Neutrophil (primary cell): ENCODE results near the gene HCST.
"Not testable (repeated sequence)": the region's sequence is repeated elsewhere in the genome, so short reads cannot be mapped to it uniquely, and the experiment has no call there.

ENCODE experiments used
- H3K27ac ChIP-seq: fragments of 200-600 bp; sonication (generic); 2 replicates; pipeline ENCODE4 v1.5.1; 2016; ENCODE audit warnings: mild to moderate bottlenecking, moderate library complexity
- H3K27me3 ChIP-seq: fragments of 200-600 bp; sonication (generic); 2 replicates; pipeline ENCODE4 v1.6.0; 2016; ENCODE audit warnings: mild to moderate bottlenecking
- H3K36me3 ChIP-seq: fragments of 200-600 bp; sonication (generic); 2 replicates; pipeline ENCODE4 v1.5.1; 2017
- H3K4me1 ChIP-seq, 2 experiments: fragments of 200-600 bp in 1 of 2; sonication (generic) in 1 of 2; 1 replicate in 1 of 2; 2 replicates in 1 of 2; pipeline versions ENCODE4 v1.5.1 to v1.6.1; 2013 to 2016; ENCODE audit warnings: low read depth in 1 of 2, low read length in 1 of 2, mild to moderate bottlenecking in 1 of 2, moderate library complexity in 1 of 2; ENCODE audit not compliant: control insufficient read depth in 1 of 2, insufficient read depth in 1 of 2
- H3K4me3 ChIP-seq, 2 experiments: fragments of 200-600 bp in 1 of 2; sonication (generic) in 1 of 2; 1 replicate in 1 of 2; 2 replicates in 1 of 2; pipeline ENCODE4 v1.5.1; 2013 to 2016; ENCODE audit warnings: low read depth in 1 of 2, low read length in 1 of 2, mild to moderate bottlenecking in 1 of 2, moderate library complexity in 1 of 2
- H3K9me3 ChIP-seq: fragments of 200-600 bp; sonication (generic); 2 replicates; pipeline ENCODE4 v1.5.1; 2016
- TF ChIP-seq, protein P1 (sequence below): fragments of 200-600 bp; sonication (generic); IDR thresholded peaks from 2 replicates; pipeline ENCODE4 v1.5.1; 2016; ENCODE audit warnings: antibody characterized with exemption

Gene HCST

DNA sequence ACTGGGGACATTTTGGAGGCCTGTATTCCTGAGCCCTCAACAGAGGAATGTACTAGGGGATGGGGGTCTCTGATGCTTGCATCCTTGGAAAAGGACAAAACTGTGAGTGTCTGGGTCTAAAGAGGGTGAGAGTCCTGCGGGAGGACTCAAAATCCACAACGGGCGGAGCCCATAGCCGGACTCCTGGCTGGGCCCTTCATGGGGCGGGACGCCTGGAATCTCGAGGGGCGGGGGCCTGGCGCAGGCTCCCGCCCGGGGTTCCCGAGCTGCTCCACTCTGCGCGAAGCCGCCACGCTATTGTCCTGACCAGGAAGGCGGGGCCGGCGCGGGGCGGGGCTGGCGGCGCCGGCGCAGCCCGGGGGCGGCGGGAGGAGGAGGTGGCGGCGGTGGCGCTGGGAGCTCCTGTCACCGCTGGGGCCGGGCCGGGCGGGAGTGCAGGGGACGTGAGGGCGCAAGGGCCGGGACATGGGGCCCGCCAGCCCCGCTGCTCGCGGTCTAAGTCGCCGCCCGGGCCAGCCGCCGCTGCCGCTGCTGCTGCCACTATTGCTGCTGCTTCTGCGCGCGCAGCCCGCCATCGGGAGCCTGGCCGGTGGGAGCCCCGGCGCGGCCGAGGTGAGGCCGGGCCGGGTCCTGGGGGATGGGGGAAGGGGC, 34.0 kb upstream of the HCST start, which contains the start of gene APLP1:
Gene APLP1 (plus strand): TSS at position 403 of the 651 bp plus-strand sequence. CDS start 63 bp downstream, at position 466.
- H3K36me3 ChIP-seq: no peaks in the 10 kb centered on the region
- H3K4me3 ChIP-seq: peak within 1 kb of the TSS in 1 of 2 experiments; percentile 8
- H3K27me3 ChIP-seq: peaks cover 91% of the 10 kb centered on the region
- H3K9me3 ChIP-seq: no peaks in the 10 kb centered on the region
- H3K4me1 ChIP-seq: peaks cover 18 to 19% of the 10 kb centered on the region in 2 experiments
- H3K27ac ChIP-seq: no peak within 1 kb of the TSS
- TF ChIP-seq, protein P1, sequence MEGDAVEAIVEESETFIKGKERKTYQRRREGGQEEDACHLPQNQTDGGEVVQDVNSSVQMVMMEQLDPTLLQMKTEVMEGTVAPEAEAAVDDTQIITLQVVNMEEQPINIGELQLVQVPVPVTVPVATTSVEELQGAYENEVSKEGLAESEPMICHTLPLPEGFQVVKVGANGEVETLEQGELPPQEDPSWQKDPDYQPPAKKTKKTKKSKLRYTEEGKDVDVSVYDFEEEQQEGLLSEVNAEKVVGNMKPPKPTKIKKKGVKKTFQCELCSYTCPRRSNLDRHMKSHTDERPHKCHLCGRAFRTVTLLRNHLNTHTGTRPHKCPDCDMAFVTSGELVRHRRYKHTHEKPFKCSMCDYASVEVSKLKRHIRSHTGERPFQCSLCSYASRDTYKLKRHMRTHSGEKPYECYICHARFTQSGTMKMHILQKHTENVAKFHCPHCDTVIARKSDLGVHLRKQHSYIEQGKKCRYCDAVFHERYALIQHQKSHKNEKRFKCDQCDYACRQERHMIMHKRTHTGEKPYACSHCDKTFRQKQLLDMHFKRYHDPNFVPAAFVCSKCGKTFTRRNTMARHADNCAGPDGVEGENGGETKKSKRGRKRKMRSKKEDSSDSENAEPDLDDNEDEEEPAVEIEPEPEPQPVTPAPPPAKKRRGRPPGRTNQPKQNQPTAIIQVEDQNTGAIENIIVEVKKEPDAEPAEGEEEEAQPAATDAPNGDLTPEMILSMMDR: no peak

DNA sequence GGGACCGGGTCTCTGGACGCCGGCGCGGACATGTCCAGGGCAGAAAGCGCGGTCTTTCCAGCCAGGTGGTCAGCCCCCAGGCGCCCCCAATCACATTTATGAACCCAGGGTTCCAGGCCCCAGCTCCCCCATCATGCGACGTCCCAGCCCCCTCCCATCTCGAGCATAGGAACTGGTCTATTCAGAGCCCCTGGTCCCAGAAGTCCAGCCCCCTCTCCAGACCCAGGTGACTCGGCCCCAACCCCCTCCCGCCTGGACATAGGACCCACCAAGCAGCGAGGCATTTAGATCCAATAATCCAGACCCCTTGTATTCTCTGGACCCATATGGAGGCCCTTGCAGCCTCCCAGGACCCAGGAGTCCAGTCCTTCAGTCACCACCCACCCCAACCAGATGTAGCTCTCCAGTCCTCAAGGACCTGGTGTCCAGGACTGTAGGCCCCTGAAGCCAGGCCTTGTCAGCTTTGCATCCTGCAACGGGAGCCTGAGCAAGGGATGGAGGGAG, 33.5 kb upstream of the HCST start:
- Histone ChIP-seq H3K36me3 (no peaks in the 10 kb centered on the region), H3K9me3 (no peaks in the 10 kb centered on the region), H3K27ac (no peak overlapping the region), H3K4me1 (peaks cover 18 to 19% of the 10 kb centered on the region in 2 experiments), H3K27me3 (peaks cover 91% of the 10 kb centered on the region), H3K4me3 (peak overlapping the region in 1 of 2 experiments; percentile 8)
- TF ChIP-seq, protein P1: no peak

DNA sequence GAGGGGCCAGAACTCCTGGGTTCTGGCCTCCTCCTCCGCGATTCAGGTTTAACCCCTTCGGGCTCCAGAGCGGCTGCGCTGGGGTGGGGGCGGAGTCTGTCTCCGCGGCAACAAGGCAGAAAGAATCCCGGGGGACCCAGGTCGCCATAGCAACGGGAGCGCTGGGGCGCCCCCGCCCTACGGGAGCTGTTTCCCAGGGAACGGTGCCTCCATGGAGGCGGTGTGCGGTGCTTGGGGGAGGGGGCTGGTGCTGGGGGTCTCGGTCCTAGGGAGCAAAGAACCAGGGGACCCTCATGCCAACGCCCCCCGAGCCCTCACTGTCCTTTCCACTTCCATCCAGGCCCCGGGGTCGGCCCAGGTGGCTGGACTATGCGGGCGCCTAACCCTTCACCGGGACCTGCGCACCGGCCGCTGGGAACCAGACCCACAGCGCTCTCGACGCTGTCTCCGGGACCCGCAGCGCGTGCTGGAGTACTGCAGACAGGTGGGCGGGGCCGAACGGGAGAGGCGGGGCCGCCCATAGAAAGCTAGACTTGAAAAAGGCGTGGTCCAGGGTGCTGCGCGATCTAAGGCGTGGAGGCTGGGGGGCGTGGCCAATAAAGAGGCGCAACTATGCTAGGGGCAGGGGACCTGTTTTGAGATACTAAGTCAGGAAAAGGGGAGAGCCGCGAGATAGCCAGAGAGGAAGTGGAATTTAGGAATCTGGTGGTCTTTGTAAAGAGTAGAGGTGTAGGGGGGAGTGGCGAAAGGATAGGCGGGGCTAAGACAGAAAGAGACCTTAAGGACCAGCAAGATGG, 32.8 kb upstream of the HCST start:
- TF ChIP-seq, protein P1: no peak
- Histone ChIP-seq H3K27me3 (peaks cover 91% of the 10 kb centered on the region), H3K4me3 (peak overlapping the region; percentile 8 to 25), H3K9me3 (no peaks in the 10 kb centered on the region), H3K4me1 (peaks cover 18 to 19% of the 10 kb centered on the region in 2 experiments), H3K27ac (no peak overlapping the region), H3K36me3 (no peaks in the 10 kb centered on the region)

DNA sequence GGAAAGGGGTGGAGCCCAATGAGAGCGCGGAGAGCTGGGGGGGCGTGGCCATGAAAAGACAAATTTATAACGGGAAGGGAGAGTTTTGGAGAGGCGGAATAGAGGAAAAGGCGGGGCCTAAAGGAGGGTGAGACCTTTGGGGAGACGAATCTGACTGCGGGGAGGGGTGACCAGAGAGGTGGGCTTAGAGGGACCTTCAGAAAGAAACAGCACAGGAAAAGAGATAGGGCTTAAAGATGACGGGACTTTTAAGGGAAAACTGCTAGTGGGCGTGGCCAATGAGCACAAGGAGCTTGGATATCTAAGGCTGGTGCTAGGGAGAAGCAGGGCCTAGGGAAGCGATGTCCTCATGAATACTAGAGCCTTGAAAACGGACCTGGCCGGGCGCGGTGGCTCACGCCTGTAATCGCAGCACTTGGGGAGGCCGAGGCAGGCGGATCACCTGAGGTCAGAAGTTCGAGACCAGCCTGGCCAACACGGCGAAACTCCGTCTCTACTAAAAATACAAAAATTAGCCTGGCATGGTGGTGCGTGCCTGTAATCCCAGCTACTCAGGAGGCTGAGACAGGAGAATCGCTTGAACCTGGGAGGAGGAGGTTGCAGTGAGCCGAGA, 32.1 kb upstream of the HCST start:
- H3K27ac ChIP-seq, H3K9me3 ChIP-seq, H3K36me3 ChIP-seq: not testable (repeated sequence)
- Histone ChIP-seq H3K4me3 (peak overlapping the region; percentile 8 to 25), H3K27me3 (peaks cover 87% of the 10 kb centered on the region), H3K4me1 (peaks cover 18 to 19% of the 10 kb centered on the region in 2 experiments)

DNA sequence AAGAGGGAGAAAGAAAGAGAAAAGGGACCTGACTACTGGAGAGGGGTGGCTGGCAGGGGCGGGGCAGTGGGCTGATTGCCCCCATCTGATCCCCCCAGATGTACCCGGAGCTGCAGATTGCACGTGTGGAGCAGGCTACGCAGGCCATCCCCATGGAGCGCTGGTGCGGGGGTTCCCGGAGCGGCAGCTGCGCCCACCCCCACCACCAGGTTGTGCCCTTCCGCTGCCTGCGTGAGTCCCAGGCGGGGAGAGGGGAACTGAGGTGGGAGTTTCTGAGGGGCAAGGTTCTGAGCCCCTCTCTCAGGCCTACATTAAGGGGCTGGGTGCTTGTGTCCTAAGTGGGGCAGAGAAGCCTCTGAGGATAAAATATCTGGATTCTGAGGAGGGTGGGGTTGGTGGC, 31.5 kb upstream of the HCST start:
- Histone ChIP-seq H3K4me1 (peaks cover 18 to 19% of the 10 kb centered on the region in 2 experiments), H3K27me3 (peaks cover 82% of the 10 kb centered on the region), H3K36me3 (no peaks in the 10 kb centered on the region), H3K4me3 (no peak overlapping the region), H3K9me3 (no peaks in the 10 kb centered on the region), H3K27ac (no peak overlapping the region)
- TF ChIP-seq, protein P1: no peak
